K562 (cell line): ENCODE data around the gene DYNC1H1. TPM values are rescaled to one million over a fixed set of nuclear protein-coding genes. Genes with fewer than 3 reads are reported as not detected.

ENCODE experiments used
- ARID1B ChIP-seq: fragments of 450-650 bp; IDR thresholded peaks from 2 replicates; pipeline ENCODE4 v1.6.1; 2016; ENCODE audit warnings: antibody characterized with exemption, mild to moderate bottlenecking, inconsistent platforms
- DEAF1 ChIP-seq: fragments of 450-650 bp; formaldehyde crosslinking; IDR thresholded peaks from 2 replicates; pipeline ENCODE4 v1.4.0; 2020; ENCODE audit warnings: mild to moderate bottlenecking, moderate library complexity
- ETV5 ChIP-seq: sonication (generic); formaldehyde crosslinking; IDR thresholded peaks from 2 replicates; pipeline ENCODE4 v1.4.0; 2020; ENCODE audit warnings: low read depth, mild to moderate bottlenecking, missing genetic modification reagents
- HDAC2 ChIP-seq: fragments of 450-650 bp; IDR thresholded peaks from 2 replicates; pipeline ENCODE4 v1.6.1; 2016; ENCODE audit warnings: mild to moderate bottlenecking
- HMGXB4 ChIP-seq: sonication (generic); formaldehyde crosslinking; IDR thresholded peaks from 2 replicates; pipeline ENCODE4 v1.8.1; 2023; ENCODE audit warnings: mild to moderate bottlenecking, missing genetic modification reagents
- KAT2B ChIP-seq: IDR thresholded peaks from one replicate; pipeline ENCODE4 v1.6.1; 2012; ENCODE audit warnings: low read depth, mild to moderate bottlenecking, control low read depth, inconsistent platforms, low read length, moderate library complexity
- NCOA2 ChIP-seq, 2 experiments: fragments of 450-650 bp; IDR thresholded peaks; 2 replicates each; pipeline ENCODE4 v1.6.1; 2018; ENCODE audit warnings: mild to moderate bottlenecking in 2 of 2, moderate library complexity in 1 of 2; ENCODE audit not compliant: partially characterized antibody in 2 of 2
- NONO ChIP-seq, 2 experiments: fragments of 200-400 bp in 1 of 2; fragments of 450-650 bp in 1 of 2; formaldehyde crosslinking in 1 of 2; IDR thresholded peaks; 2 replicates each; pipeline ENCODE4 v1.6.1; 2017; ENCODE audit warnings: low read depth in 2 of 2, mild to moderate bottlenecking in 2 of 2, moderate library complexity in 2 of 2, low read length in 1 of 2
- POLR2A ChIP-seq: fragments of 450-650 bp; conservative IDR thresholded peaks from 2 replicates; pipeline ENCODE4 v1.6.1; 2016
- PRPF4 ChIP-seq: fragments of 200-400 bp; formaldehyde crosslinking; IDR thresholded peaks from one replicate; pipeline ENCODE4 v1.6.1; 2017; ENCODE audit warnings: low read length, low read depth, mild to moderate bottlenecking; ENCODE audit not compliant: insufficient read depth, poor library complexity, severe bottlenecking
- SUPT5H ChIP-seq: fragments of 450-650 bp; IDR thresholded peaks from 2 replicates; pipeline ENCODE4 v1.6.1; 2016
- TEAD2 ChIP-seq: fragments of 450-650 bp; IDR thresholded peaks from 2 replicates; pipeline ENCODE4 v1.6.1; 2016; ENCODE audit warnings: missing genetic modification characterization, control low read depth, missing compliant biosample characterization
- TEAD4 ChIP-seq, 2 experiments: sonication (generic) in 1 of 2; formaldehyde crosslinking in 1 of 2; IDR thresholded peaks; 2 replicates each; pipeline versions ENCODE4 v1.6.1 to v1.8.0; 2012 to 2022; ENCODE audit warnings: borderline replicate concordance in 1 of 2, inconsistent platforms in 1 of 2, low read length in 1 of 2, mild to moderate bottlenecking in 1 of 2, missing genetic modification reagents in 1 of 2
- U2AF1 ChIP-seq: fragments of 200-400 bp; formaldehyde crosslinking; optimal IDR thresholded peaks from 2 replicates; pipeline ENCODE3; 2017; ENCODE audit warnings: mild to moderate bottlenecking, low read depth, low read length, moderate library complexity
- ZNF184 ChIP-seq: sonication (generic); formaldehyde crosslinking; IDR thresholded peaks from 2 replicates; pipeline ENCODE4 v1.5.0; 2020; ENCODE audit warnings: missing genetic modification reagents
- ZNF274 ChIP-seq: IDR thresholded peaks from 2 replicates; pipeline ENCODE4 v1.6.1; 2011; ENCODE audit warnings: low read depth, mild to moderate bottlenecking, low read length, moderate library complexity, borderline replicate concordance
- polyA plus RNA-seq, 8 experiments: library from polyadenylated mRNA; depleted of rRNA in 4 of 8; stranded (reverse) in 5 of 8; unstranded in 3 of 8; fragments of >200 nt; fragmentation: Nextera tagmentation in 2 of 8; fragmentation: Illumina TruSeq in 1 of 8; extraction: Ambion mirVana in 2 of 8; extraction: Trizol in 1 of 8; gene quantifications; 2 replicates each; pipeline versions ENCODE4 v1.2.1 to v1.2.3, GENCODE V29; 2011 to 2014; ENCODE audit warnings: inconsistent platforms in 1 of 8, missing spikeins in 1 of 8
- total RNA-seq, 7 experiments: library from RNA; depleted of rRNA in 6 of 7; stranded (reverse); fragments of >200 nt in 6 of 7; fragmentation: Illumina TruSeq in 2 of 7; extraction: Trizol in 2 of 7; gene quantifications; 2 replicates each; pipeline versions ENCODE4 v1.2.1 to v1.2.3, GENCODE V29; 2011 to 2021; ENCODE audit warnings: low replicate concordance in 1 of 7
- TF ChIP-seq, protein P1 (sequence below), 2 experiments: IDR thresholded peaks in 1 of 2; conservative IDR thresholded peaks in 1 of 2; 2 replicates each; pipeline ENCODE4 v1.6.1; 2016; ENCODE audit warnings: low read depth in 2 of 2, mild to moderate bottlenecking in 1 of 2, missing compliant biosample characterization in 1 of 2, missing genetic modification characterization in 1 of 2, moderate library complexity in 1 of 2
- TF ChIP-seq, protein P2 (sequence below): sonication (generic); formaldehyde crosslinking; IDR thresholded peaks from 2 replicates; pipeline ENCODE4 v1.8.0; 2022; ENCODE audit warnings: mild to moderate bottlenecking, missing genetic modification reagents

The DYNC1H1 gene
- total and polyA plus RNA-seq, 9 of the 15 experiments (the other 6 are each of a cell fraction or from before 2014, with no cell fraction given), result 31.9 to 335 (median 115) TPM

- TF ChIP-seq, protein P1, sequence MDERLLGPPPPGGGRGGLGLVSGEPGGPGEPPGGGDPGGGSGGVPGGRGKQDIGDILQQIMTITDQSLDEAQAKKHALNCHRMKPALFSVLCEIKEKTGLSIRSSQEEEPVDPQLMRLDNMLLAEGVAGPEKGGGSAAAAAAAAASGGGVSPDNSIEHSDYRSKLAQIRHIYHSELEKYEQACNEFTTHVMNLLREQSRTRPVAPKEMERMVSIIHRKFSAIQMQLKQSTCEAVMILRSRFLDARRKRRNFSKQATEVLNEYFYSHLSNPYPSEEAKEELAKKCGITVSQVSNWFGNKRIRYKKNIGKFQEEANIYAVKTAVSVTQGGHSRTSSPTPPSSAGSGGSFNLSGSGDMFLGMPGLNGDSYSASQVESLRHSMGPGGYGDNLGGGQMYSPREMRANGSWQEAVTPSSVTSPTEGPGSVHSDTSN (CRISPR knock-in tag; IDR thresholded peaks at IDR 0.05; ENCODE audit: low read depth), result no peak
- TF ChIP-seq, protein P1 (tag; conservative IDR thresholded peaks at IDR 0.05; ENCODE audit: low read depth), result no peak
- TF ChIP-seq U2AF1 (no peak), NCOA2 (IDR thresholded peaks at IDR 0.05; ENCODE audit: partially characterized antibody in 2 of 2) (no peak), KAT2B (no peak), ZNF184 (CRISPR knock-in tag) (no peak), PRPF4 (no peak), NONO (IDR thresholded peaks at IDR 0.05; ENCODE audit: low read depth in 2 of 2, low read length in 1 of 2) (peak; percentile 52 to 85; a peak in 2 of 4 replicates), HDAC2 (no peak), TEAD2 (tag) (no peak), DEAF1 (CRISPR knock-in tag) (no peak), HMGXB4 (CRISPR knock-in tag) (no peak), ARID1B (no peak), POLR2A (peak; percentile 89), TEAD4 (IDR thresholded peaks at IDR 0.05; ENCODE audit: low read length) (no peak), TEAD4 (CRISPR knock-in tag; IDR thresholded peaks at IDR 0.05; ENCODE audit: borderline replicate concordance) (0 out of 2 replicates have a peak, but pooled peaks have one; percentile 44), ZNF274 (no peak), SUPT5H (peak; percentile 82), ETV5 (CRISPR knock-in tag) (no peak)
- TF ChIP-seq, protein P2, sequence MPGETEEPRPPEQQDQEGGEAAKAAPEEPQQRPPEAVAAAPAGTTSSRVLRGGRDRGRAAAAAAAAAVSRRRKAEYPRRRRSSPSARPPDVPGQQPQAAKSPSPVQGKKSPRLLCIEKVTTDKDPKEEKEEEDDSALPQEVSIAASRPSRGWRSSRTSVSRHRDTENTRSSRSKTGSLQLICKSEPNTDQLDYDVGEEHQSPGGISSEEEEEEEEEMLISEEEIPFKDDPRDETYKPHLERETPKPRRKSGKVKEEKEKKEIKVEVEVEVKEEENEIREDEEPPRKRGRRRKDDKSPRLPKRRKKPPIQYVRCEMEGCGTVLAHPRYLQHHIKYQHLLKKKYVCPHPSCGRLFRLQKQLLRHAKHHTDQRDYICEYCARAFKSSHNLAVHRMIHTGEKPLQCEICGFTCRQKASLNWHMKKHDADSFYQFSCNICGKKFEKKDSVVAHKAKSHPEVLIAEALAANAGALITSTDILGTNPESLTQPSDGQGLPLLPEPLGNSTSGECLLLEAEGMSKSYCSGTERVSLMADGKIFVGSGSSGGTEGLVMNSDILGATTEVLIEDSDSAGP (CRISPR knock-in tag), result no peak
Measured at GRCh38 chr14:101964297-101965180, at the start of gene DYNC1H1 (continued).
